Anterior cingulate cortex (tissue), 58 donors: ENCODE measurements around the gene ASH1L.
"Not testable (repeated sequence)": the region's sequence is repeated elsewhere in the genome, so short reads cannot be mapped to it uniquely, and the experiment has no call there.

ENCODE experiments used
- DNase-seq, 58 donors: peaks; one replicate each; lab custom pipeline; 2025; lab: John Stamatoyannopoulos, UW

ASH1L gene

GRCh38 chr1:155562581-155563376 is at the start of gene ASH1L:
TSS of gene ASH1L (minus strand) at chr1:155562803. CDS start at chr1:155521519, 41,284 bp downstream.
- peak; percentile 70 to 100 (median 95) for DNase-seq

GRCh38 chr1:155610257-155610647 is 47.6 kb upstream of the ASH1L start:
- not testable (repeated sequence) for DNase-seq

- DNase-seq = peak; percentile 51 to 98 (median 93)
Observed at GRCh38 chr1:155609515-155610256, 47.1 kb upstream of the ASH1L start, which contains the start of gene MSTO1. TSS of gene MSTO1 (plus strand) at chr1:155610218. CDS start at chr1:155610249, 31 bp downstream.

GRCh38 chr1:155608888-155609225 is 46.3 kb upstream of the ASH1L start:
- DNase-seq = no peak

GRCh38 chr1:155607708-155608107 is 45.1 kb upstream of the ASH1L start:
- DNase-seq = no peak

- not testable (repeated sequence) for DNase-seq
Observed at GRCh38 chr1:155599828-155600572, 37.4 kb upstream of the ASH1L start.

GRCh38 chr1:155598842-155599331 is 36.3 kb upstream of the ASH1L start:
- DNase-seq = peak in 43 of 58 donors; percentile 1 to 53 (median 20)

- no peak for DNase-seq
Observed at GRCh38 chr1:155596864-155597263, 34.3 kb upstream of the ASH1L start.

GRCh38 chr1:155595877-155596474 is 33.4 kb upstream of the ASH1L start:
- DNase-seq = peak in 13 of 58 donors; percentile 4 to 67 (median 10)

- DNase-seq = peak in 4 of 58 donors; percentile 3 to 26 (median 9)
Observed at GRCh38 chr1:155591770-155592169, 29.2 kb upstream of the ASH1L start.

GRCh38 chr1:155590516-155591247 is 28.1 kb upstream of the ASH1L start:
- not testable (repeated sequence) for DNase-seq

GRCh38 chr1:155589282-155589681 is 26.7 kb upstream of the ASH1L start:
- not testable (repeated sequence) for DNase-seq

GRCh38 chr1:155583846-155584245 is 21.2 kb upstream of the ASH1L start:
- DNase-seq = not testable (repeated sequence)

- DNase-seq = not testable (repeated sequence)
Observed at GRCh38 chr1:155575608-155576007, 13.0 kb upstream of the ASH1L start.

- no peak for DNase-seq
Observed at GRCh38 chr1:155574077-155574476, 11.5 kb upstream of the ASH1L start.

GRCh38 chr1:155570593-155570990 is 8.0 kb upstream of the ASH1L start:
- DNase-seq = no peak

- no peak for DNase-seq
Observed at GRCh38 chr1:155569988-155570592, 7.5 kb upstream of the ASH1L start.

GRCh38 chr1:155563377-155564022 is 897 bp upstream of the ASH1L start:
- DNase-seq = not testable (repeated sequence)
